Endometrial microvascular endothelial cells (primary cell): ENCODE measurements around the gene EPS8L3. TPM values are rescaled to one million over a fixed set of nuclear protein-coding genes. Genes with fewer than 3 reads are reported as not detected.

ENCODE experiments used
- in situ Hi-C: cut with HindIII; loops from 2 replicates; pipeline ENCODE4 v1.10.0; 2017; ENCODE audit warnings: low sequenced_read_pairs, low pct_unique_long_range_greater_than_20kb; ENCODE audit errors: inconsistent ontology term
- total RNA-seq: library from RNA; depleted of rRNA; stranded (reverse); fragments of >200 nt; gene quantifications from one replicate; pipeline ENCODE4 v1.2.3, GENCODE V29; 2015; ENCODE audit errors: inconsistent ontology term

Gene EPS8L3
- total RNA-seq, 1 donor from 2014 or later, result not detected

DNA sequence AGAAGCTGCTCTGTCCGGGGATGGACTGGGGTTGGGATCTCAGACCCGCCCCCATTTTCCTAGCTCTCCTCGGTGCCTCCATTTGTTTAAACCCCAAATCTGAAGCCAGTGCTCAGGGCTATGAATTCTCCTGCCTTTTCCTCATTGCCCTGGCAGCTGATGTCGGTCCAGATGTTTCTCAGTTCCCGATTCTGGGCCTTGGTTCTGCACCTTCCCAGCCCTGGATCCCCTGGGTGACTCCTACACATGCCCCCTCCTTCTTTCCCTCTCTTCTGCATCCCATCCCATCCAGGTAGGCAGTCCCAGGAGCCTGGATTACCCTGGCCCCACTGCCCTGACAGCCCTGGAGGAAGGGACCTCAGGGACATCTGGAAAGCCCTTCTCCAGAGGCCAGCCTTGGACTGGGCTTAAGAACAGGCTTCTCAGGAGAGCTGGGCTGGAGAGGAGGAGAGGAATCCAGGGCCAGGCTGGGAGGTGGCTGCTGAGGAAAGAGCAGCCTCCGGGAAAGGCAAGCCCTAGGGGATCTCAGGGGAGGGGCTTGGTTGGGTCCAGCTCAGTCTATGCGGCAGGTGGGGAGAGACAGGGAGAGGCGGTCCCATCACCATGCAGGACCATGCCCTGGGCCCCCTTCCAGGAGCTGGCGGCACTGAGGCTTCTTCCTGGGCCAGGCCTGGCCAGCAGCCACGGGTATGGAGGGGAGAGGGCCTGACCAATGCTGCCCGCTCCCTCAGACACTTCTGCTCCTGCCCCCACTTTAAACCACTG lies 6.8 kb upstream of the EPS8L3 start:
- in situ Hi-C loops, result no loop called here

GRCh38 chr1:109769330-109770078 lies 5.8 kb upstream of the EPS8L3 start:
- in situ Hi-C loops, result loop anchor here (10.0 kb wide), 1 partner anchor 125 kb away; no protein-coding TSS in a partner anchor

DNA sequence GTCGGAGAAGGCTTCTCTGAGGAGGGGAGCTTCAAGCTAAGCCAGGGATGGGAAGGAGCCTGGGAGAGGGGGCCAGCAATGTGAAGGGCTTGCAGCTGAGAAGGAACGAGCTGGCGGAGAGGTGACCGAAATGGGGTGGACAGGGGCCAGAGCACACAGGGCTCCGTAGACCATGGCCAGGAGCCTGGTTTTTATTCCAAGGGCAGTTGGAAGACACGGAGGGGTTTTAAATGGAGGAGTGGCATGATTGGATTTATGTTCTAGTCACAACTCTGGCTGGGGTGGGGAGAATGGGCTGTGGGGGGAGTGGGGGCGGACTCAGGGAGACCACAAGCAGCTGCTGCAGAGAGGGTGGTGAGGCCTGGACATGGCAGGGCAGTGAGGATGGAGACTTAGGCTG lies 5.1 kb upstream of the EPS8L3 start:
- in situ Hi-C loops, result loop anchor here (10.0 kb wide), 1 partner anchor 124 kb away; no protein-coding TSS in a partner anchor

- in situ Hi-C loops, result loop anchor here (10.0 kb wide), 1 partner anchor 123 kb away; no protein-coding TSS in a partner anchor
These were observed 4.6 kb upstream of the EPS8L3 start for GRCh38 chr1:109768335-109768650.

DNA sequence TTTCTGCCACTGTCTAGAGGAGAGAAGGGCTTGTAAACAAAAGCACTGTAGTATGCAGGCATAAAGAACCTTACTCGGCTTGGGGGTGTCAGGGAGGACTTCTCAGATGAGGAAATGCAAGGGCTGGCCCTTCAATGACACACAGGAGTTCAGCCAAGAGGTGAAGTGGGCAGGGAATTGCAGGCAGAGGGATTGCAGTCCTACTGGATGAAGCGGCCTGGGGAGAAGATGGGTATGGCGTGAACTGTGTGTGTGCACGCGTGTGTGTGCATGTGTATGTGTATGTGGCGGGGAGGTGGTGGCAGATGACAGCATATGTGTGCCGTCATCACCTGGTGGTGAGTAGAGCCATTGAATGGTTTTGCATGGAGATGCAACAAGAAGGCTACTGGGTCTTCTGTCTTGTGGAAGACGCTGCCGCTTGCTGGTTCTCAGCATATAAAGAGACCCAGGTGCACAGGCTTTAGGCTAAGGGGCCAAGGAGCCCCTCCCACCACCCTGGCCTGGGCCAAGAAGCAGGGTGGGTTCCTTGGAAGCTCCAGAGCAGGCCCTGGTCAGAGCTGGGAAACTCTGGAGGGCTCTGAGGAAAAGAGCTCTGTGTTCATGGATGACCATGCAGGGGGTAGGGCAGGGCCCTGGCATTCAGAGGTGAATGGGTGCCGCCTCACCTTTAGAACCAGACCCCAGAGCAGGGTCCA lies 4.1 kb upstream of the EPS8L3 start:
- in situ Hi-C loops, result loop anchor here (10.0 kb wide), 1 partner anchor 123 kb away; no protein-coding TSS in a partner anchor

GRCh38 chr1:109766991-109767636 lies 3.4 kb upstream of the EPS8L3 start:
- in situ Hi-C loops, result loop anchor here (10.0 kb wide), 1 partner anchor 122 kb away; no protein-coding TSS in a partner anchor

- in situ Hi-C loops, result loop anchor here (10.0 kb wide), 1 partner anchor 121 kb away; no protein-coding TSS in a partner anchor
These were observed 2.3 kb upstream of the EPS8L3 start for GRCh38 chr1:109765896-109766615.

DNA sequence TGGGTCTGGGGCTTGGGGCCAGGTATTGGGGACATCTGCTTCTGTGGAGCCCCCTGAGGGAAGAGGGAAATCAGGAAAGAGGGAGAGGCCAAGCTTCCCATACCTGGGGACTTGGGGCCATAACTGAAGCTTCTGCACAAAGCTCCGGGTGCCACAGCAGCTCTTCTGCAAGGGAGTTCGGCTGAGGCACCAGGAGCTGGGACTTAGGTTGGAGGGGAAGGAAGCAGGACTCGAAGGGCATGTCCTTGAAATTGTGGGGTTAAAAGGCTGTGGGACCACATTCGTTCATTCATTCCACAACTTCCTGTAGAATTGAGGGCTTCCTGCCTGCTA lies 1.7 kb upstream of the EPS8L3 start:
- in situ Hi-C loops, result loop anchor here (10.0 kb wide), 1 partner anchor 121 kb away; no protein-coding TSS in a partner anchor

GRCh38 chr1:109764561-109765482 lies 1.1 kb upstream of the EPS8L3 start:
- in situ Hi-C loops, result loop anchor here (10.0 kb wide), 1 partner anchor 120 kb away; no protein-coding TSS in a partner anchor

- in situ Hi-C loops, result loop anchor here (10.0 kb wide), 1 partner anchor 118 kb away; no protein-coding TSS in a partner anchor
These were observed 690 bp downstream of the EPS8L3 start for GRCh38 chr1:109762821-109763645.

DNA sequence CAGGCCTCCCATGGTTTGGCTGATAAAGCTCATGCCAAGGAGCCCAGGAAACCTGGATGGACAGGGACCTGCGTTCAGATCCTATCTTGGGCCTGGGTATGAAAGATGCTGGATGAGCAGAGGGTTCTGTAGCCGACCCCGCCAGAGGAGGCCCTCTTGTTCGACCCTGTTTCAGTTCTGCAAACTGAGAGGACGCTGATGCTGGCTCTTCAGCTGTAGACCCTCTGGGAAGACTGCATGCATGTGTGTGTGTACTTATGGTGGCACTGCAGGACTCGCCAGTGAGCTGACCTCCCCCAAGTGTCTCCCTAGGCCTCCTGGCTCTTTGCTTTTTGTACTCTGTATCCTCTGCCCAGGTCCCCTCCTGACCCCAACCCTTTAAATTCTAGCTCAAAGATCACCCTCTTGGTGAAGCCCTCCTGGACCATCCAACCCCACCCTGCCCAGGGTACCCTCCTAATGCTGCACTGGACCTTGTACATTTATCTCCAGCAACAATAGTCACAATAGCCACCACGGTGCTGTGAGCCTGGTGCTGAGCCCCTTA lies 1.6 kb downstream of the EPS8L3 start:
- in situ Hi-C loops, result loop anchor here (10.0 kb wide), 1 partner anchor 117 kb away; no protein-coding TSS in a partner anchor

- in situ Hi-C loops, result loop anchor here (10.0 kb wide), 1 partner anchor 117 kb away; no protein-coding TSS in a partner anchor
These were observed 2.3 kb downstream of the EPS8L3 start for GRCh38 chr1:109761227-109762038.

DNA sequence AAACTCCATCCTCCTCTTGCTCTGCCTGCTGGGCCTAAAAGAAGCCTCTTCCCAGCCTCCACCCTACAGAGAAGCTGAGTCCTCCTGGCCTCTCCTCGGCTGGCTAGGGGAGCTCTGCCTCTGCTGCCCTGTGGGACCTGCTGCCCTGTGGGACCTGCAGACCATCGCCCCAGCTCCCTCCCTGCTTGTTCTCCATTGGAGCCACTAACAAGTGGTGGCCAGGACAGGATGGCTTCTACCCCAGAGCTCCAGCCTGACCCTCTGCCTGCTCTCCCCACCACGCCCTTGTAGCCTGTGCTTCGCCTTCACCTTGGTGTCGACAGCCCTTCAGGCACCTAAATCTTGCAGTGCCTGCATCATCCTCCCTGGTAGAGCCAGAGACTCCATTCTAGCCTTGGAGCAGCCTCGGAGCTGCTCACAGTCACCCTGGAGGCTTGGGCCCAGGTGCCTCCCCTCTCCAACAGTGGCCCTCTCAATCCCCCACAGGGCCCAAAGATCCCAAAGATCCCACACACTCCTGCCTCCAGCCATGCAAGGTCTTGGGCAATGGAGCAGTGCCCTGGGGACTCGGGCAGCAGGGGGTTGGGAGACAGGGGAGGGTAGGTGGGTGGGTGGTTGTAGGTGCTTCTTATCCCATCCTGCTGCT lies 3.0 kb downstream of the EPS8L3 start:
- in situ Hi-C loops, result loop anchor here (10.0 kb wide), 1 partner anchor 116 kb away; no protein-coding TSS in a partner anchor

- in situ Hi-C loops, result loop anchor here (10.0 kb wide), 1 partner anchor 115 kb away; no protein-coding TSS in a partner anchor
These were observed 4.0 kb downstream of the EPS8L3 start for GRCh38 chr1:109759513-109760334.
